ENCODE results near the gene C15orf62. TPM values are rescaled to one million over a fixed set of nuclear protein-coding genes. Genes with fewer than 3 reads are reported as not detected.

Gene C15orf62, protein sequence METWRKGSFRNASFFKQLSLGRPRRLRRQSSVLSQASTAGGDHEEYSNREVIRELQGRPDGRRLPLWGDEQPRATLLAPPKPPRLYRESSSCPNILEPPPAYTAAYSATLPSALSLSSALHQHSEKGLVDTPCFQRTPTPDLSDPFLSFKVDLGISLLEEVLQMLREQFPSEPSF
- 1 to 10 TPM in 1 of 4 donors, under 1 TPM in 2, not detected in 1; 0.88 to 5.1 (median 0.89) TPM for polyA plus RNA-seq
- long read RNA-seq, donor 1 = 0 reads
- long read RNA-seq, donor 2, partial matches to known transcripts = 0 of 1 reads
- long read RNA-seq, donor 2, other reads (novel, unspliced or antisense) = 0 of 1 reads
- long read RNA-seq, donor 3, transcript C15orf62-201 (1 exons, 2,370 nt) = major isoform, 5 of 5 reads
- long read RNA-seq, donor 3, partial matches to known transcripts = 0 of 5 reads
- long read RNA-seq, donor 3, other reads (novel, unspliced or antisense) = 0 of 5 reads
- long read RNA-seq, donor 4 = 0 reads
- long read RNA-seq, donor 5, partial matches to known transcripts = 0 of 3 reads
- long read RNA-seq, donor 5, other reads (novel, unspliced or antisense) = 0 of 3 reads
- long read RNA-seq, donor 6, partial matches to known transcripts = 0 of 4 reads
- long read RNA-seq, donor 6, other reads (novel, unspliced or antisense) = 0 of 4 reads
- long read RNA-seq, donor 7, partial matches to known transcripts = 0 of 1 reads
- long read RNA-seq, donor 7, other reads (novel, unspliced or antisense) = 0 of 1 reads
- long read RNA-seq, donor 8 = 0 reads
- long read RNA-seq, donor 9, partial matches to known transcripts = 0 of 2 reads
- long read RNA-seq, donor 9, other reads (novel, unspliced or antisense) = 0 of 2 reads
- long read RNA-seq, donor 10, transcript C15orf62-201 (1 exons, 2,370 nt) = major isoform, 7 of 7 reads
- long read RNA-seq, donor 10, partial matches to known transcripts = 0 of 7 reads
- long read RNA-seq, donor 10, other reads (novel, unspliced or antisense) = 0 of 7 reads

DNA sequence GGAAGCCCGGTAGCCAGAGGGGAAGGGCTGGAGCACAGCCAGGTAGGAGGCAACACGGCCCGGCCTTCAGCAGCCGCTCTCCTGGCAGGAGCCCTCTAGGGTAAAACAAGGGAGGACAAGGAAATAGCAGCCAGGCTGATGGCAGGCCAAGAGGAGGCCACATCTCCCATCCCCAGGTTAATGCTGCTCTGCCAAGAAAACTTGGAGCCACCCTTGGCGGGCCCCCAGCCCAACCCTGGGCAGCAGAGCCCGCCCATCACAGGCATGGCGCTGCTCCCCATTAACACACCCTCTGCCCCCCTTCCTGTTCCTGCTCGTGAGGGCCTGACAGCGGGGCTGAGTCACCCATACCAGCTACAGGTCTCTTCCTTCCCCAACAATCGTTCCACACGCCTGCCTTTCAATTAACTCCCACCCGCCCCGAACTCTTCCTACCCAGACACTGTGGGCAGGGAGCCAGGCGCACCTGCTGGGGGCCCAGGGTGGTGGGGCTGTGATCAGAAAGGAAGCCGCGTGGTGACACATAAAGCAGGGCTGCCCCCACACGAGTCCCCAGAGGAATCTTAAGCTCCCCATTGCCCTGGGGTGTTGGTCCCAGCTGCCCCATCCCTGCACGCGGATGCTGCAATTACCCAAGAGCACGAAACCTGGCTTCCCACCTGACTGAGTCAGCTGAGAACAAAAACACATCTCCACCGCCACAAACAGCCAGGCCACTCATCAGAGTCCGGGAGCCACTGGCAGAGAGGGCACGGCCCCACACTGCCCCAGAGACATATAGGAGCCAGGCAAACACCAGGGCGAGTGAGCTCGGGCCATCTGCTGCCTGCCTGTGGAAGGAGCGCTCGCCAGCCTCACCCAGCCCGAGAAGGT, at the start of gene C15orf62:
TSS of gene C15orf62 (plus strand) at position 707 of the 873 bp plus-strand sequence. CDS start 516 bp downstream, outside the sequence.
- peak within 1 kb of the TSS in 1 of 3 donors; percentile 29 for H3K4me3 ChIP-seq (ENCODE audit: low read depth in 1 of 3, low read length in 3 of 3)
- peaks cover 0 to 62% (median 2%) of the 10 kb centered on the region in 3 donors for H3K4me1 ChIP-seq (ENCODE audit: control insufficient read depth in 3 of 3, insufficient read depth in 2 of 3, low read depth in 1 of 3, low read length in 2 of 3)
- H3K9me3 ChIP-seq (ENCODE audit: control insufficient read depth in 2 of 2, insufficient read depth in 1 of 2, low read depth in 1 of 2, low read length in 1 of 2) = no peaks in the 10 kb centered on the region
- FAIRE-seq (no peak), DNase-seq (peak; percentile 79 to 91)
- WGBS, 3 donors = 9 to 34% (median 27%) methylated on average over 27 to 28 of the region's 28 CpGs
- no peaks in the 10 kb centered on the region for H3K27me3 ChIP-seq (ENCODE audit: control insufficient read depth in 3 of 3, insufficient read depth in 3 of 3, low read length in 3 of 3)
- H3K27ac ChIP-seq (ENCODE audit: low read depth in 1 of 3, low read length in 2 of 3) = peak within 1 kb of the TSS; percentile 85 to 91 (median 91)
- peaks cover 7 to 84% (median 7%) of the 10 kb centered on the region in 3 donors for H3K36me3 ChIP-seq (ENCODE audit: control insufficient read depth in 3 of 3, insufficient read depth in 2 of 3, low read depth in 1 of 3, low read length in 3 of 3)

DNA sequence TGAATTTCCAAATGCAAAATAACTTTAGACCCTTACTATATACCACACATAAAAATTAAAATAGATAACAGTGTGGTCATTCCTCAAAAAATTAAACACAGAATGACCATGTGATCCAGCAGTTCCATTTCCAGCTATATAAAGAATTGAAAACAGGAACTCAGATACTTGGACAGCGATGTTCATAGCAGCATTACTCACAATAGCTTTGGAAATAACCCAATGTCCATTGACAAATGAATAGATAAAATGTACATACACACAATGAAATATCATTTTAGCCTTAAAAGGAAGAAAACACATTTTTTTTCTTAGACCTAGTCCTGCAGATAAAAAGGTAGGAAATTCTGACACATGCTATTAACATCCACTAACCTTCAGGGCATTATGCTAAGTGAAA, 48.1 kb upstream of the C15orf62 start:
- H3K4me1 ChIP-seq (ENCODE audit: control insufficient read depth in 3 of 3, insufficient read depth in 2 of 3, low read depth in 1 of 3, low read length in 2 of 3) = no peaks in the 10 kb centered on the region
- H3K36me3 ChIP-seq (ENCODE audit: control insufficient read depth in 3 of 3, insufficient read depth in 2 of 3, low read depth in 1 of 3, low read length in 3 of 3) = peaks cover 0 to 10% (median 2%) of the 10 kb centered on the region in 3 donors
- 86 to 100% (median 90%) methylated on average over 1 of the region's 1 CpG for WGBS, 3 donors
- FAIRE-seq (no peak), DNase-seq (no peak)
- no peaks in the 10 kb centered on the region for H3K27me3 ChIP-seq (ENCODE audit: control insufficient read depth in 3 of 3, insufficient read depth in 3 of 3, low read length in 3 of 3)
- H3K9me3 ChIP-seq (ENCODE audit: control insufficient read depth in 2 of 2, insufficient read depth in 1 of 2, low read depth in 1 of 2, low read length in 1 of 2) = no peaks in the 10 kb centered on the region
- no peak overlapping the region for H3K27ac ChIP-seq (ENCODE audit: low read depth in 1 of 3, low read length in 2 of 3)
- H3K4me3 ChIP-seq (ENCODE audit: low read depth in 1 of 3, low read length in 3 of 3) = no peak overlapping the region

DNA sequence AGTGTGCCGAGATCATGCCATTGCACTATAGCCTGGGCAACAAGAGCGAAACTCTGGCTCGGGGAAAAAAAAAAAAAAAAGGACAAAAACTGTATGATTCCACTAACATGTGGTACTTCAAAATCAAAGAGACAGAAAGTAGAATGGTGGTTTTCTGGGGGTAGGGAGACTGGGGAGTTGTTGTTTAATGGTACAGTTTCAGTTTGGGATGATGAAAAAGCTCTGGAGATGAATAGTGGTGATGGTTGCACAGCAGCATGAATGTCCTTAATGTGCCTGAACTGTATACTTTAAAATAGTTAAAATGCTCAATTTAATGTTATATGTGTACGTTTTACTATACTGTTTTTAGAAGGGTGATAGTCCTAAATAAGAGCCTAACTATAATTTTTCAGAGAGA, 47.4 kb upstream of the C15orf62 start:
- DNase-seq (no peak), FAIRE-seq (no peak)
- WGBS, 3 donors = 87 to 94% (median 91%) methylated on average over 4 of the region's 4 CpGs

DNA sequence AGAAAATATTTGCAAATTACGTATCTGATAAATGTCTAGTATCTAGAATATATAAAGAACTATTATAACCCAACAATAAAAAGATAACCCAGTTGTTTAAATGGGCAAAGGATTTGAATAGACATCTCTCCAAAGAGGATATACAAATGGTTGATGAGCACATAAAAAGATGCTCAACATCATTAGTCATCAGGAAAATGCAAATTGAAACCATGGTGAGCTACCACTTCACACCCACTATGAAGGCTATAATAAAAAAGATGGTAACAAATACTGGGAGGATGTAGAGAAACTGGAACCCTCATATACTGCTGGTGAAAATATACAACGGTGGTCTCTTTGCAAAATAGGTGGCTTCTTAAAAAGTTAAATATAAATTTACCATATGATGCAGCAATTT, 46.8 kb upstream of the C15orf62 start:
- no peak overlapping the region for H3K27ac ChIP-seq (ENCODE audit: low read depth in 1 of 3, low read length in 2 of 3)
- H3K4me1 ChIP-seq (ENCODE audit: control insufficient read depth in 3 of 3, insufficient read depth in 2 of 3, low read depth in 1 of 3, low read length in 2 of 3) = no peaks in the 10 kb centered on the region
- DNase-seq (no peak), FAIRE-seq (no peak)
- peaks cover 0 to 15% (median 2%) of the 10 kb centered on the region in 3 donors for H3K36me3 ChIP-seq (ENCODE audit: control insufficient read depth in 3 of 3, insufficient read depth in 2 of 3, low read depth in 1 of 3, low read length in 3 of 3)
- no peaks in the 10 kb centered on the region for H3K9me3 ChIP-seq (ENCODE audit: control insufficient read depth in 2 of 2, insufficient read depth in 1 of 2, low read depth in 1 of 2, low read length in 1 of 2)
- H3K4me3 ChIP-seq (ENCODE audit: low read depth in 1 of 3, low read length in 3 of 3) = no peak overlapping the region
- no peaks in the 10 kb centered on the region for H3K27me3 ChIP-seq (ENCODE audit: control insufficient read depth in 3 of 3, insufficient read depth in 3 of 3, low read length in 3 of 3)
- whole genome bisulfite sequencing, 3 donors = 82 to 89% (median 85%) methylated on average over 2 of the region's 2 CpGs

More for the DNA sequence above, 47.4 kb upstream of the C15orf62 start:
- Histone ChIP-seq H3K4me1 (ENCODE audit: control insufficient read depth in 3 of 3, insufficient read depth in 2 of 3, low read depth in 1 of 3, low read length in 2 of 3) (no peaks in the 10 kb centered on the region), H3K4me3 (ENCODE audit: low read depth in 1 of 3, low read length in 3 of 3) (no peak overlapping the region), H3K27me3 (ENCODE audit: control insufficient read depth in 3 of 3, insufficient read depth in 3 of 3, low read length in 3 of 3) (no peaks in the 10 kb centered on the region), H3K27ac (ENCODE audit: low read depth in 1 of 3, low read length in 2 of 3) (no peak overlapping the region), H3K9me3 (ENCODE audit: control insufficient read depth in 2 of 2, insufficient read depth in 1 of 2, low read depth in 1 of 2, low read length in 1 of 2) (no peaks in the 10 kb centered on the region), H3K36me3 (ENCODE audit: control insufficient read depth in 3 of 3, insufficient read depth in 2 of 3, low read depth in 1 of 3, low read length in 3 of 3) (peaks cover 0 to 12% (median 2%) of the 10 kb centered on the region in 3 donors)

DNA sequence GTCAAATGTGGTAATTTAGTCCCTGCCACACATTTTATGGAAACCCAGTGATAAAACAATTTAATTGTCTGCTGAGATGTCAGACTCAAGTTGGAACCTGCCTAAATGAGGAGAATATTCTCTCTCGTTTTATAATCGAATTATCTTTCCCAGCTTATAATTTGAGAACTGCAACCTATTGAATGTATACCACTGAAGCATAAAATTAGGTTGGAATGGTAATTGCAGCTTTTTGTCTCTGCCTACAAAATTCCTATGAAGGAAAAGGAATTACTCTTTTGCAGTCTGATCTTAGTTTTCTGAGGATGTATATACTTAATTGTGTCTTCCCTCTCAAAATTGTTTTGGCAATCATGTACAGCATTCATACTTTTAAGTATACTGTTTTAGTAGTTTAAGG, 45.9 kb upstream of the C15orf62 start:
- no peak for FAIRE-seq
- DNase-seq = no peak
- Histone ChIP-seq H3K4me3 (ENCODE audit: low read depth in 1 of 3, low read length in 3 of 3) (no peak overlapping the region), H3K36me3 (ENCODE audit: control insufficient read depth in 3 of 3, insufficient read depth in 2 of 3, low read depth in 1 of 3, low read length in 3 of 3) (peaks cover 0 to 15% (median 0%) of the 10 kb centered on the region in 3 donors), H3K27me3 (ENCODE audit: control insufficient read depth in 3 of 3, insufficient read depth in 3 of 3, low read length in 3 of 3) (no peaks in the 10 kb centered on the region), H3K27ac (ENCODE audit: low read depth in 1 of 3, low read length in 2 of 3) (no peak overlapping the region), H3K4me1 (ENCODE audit: control insufficient read depth in 3 of 3, insufficient read depth in 2 of 3, low read depth in 1 of 3, low read length in 2 of 3) (no peaks in the 10 kb centered on the region), H3K9me3 (ENCODE audit: control insufficient read depth in 2 of 2, insufficient read depth in 1 of 2, low read depth in 1 of 2, low read length in 1 of 2) (no peaks in the 10 kb centered on the region)
- WGBS, 3 donors = 83 to 92% (median 84%) methylated on average over 2 of the region's 2 CpGs

DNA sequence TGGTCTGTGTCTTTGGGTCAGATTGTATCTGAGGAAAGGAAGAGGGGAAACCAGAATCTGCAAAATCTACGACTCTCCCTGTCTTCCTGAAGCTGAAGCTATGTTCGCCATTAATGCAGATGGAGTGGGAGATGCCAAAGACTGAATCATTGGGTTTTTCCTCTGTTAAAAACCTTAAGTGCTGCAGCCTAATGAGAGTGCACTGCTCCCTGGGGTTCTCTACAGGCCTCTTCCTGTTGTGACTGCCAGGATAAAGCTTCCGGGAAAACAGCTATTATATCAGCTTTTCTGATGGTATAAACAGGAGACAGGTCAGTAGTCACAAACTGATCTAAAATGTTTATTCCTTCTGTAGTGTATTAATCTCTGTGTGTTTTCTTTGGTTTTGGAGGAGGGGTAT, 38.7 kb upstream of the C15orf62 start:
- H3K27me3 ChIP-seq (ENCODE audit: control insufficient read depth in 3 of 3, insufficient read depth in 3 of 3, low read length in 3 of 3) = no peaks in the 10 kb centered on the region
- no peaks in the 10 kb centered on the region for H3K4me1 ChIP-seq (ENCODE audit: control insufficient read depth in 3 of 3, insufficient read depth in 2 of 3, low read depth in 1 of 3, low read length in 2 of 3)
- WGBS, 3 donors = 79 to 89% (median 80%) methylated on average over 3 of the region's 3 CpGs
- no peak overlapping the region for H3K27ac ChIP-seq (ENCODE audit: low read depth in 1 of 3, low read length in 2 of 3)
- H3K4me3 ChIP-seq (ENCODE audit: low read depth in 1 of 3, low read length in 3 of 3) = no peak overlapping the region
- peaks cover 6 to 45% (median 13%) of the 10 kb centered on the region in 3 donors for H3K36me3 ChIP-seq (ENCODE audit: control insufficient read depth in 3 of 3, insufficient read depth in 2 of 3, low read depth in 1 of 3, low read length in 3 of 3)
- no peaks in the 10 kb centered on the region for H3K9me3 ChIP-seq (ENCODE audit: control insufficient read depth in 2 of 2, insufficient read depth in 1 of 2, low read depth in 1 of 2, low read length in 1 of 2)
- DNase-seq (no peak), FAIRE-seq (no peak)

DNA sequence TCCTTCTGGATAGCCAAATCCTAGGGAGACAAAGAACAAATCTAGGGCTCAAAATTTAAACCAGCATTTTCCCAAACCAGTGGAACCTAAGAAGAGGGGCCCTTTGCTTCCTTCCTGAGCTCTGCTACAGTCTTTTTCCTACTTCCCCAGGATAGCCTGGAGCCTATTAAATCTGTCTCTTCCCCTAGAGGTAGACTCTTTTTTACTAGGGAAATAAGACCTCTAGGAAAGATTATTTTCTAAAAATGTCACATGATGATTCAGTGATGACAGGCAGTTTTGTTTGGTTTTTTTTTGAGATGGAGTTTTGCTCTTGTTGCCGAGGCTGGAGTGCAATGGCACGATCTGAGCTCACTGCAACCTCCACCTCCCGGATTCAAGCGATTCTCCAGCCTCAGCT, 33.2 kb upstream of the C15orf62 start:
- DNase-seq (no peak), FAIRE-seq (no peak)
- no peak overlapping the region for H3K27ac ChIP-seq (ENCODE audit: low read depth in 1 of 3, low read length in 2 of 3)
- H3K36me3 ChIP-seq (ENCODE audit: control insufficient read depth in 3 of 3, insufficient read depth in 2 of 3, low read depth in 1 of 3, low read length in 3 of 3) = peaks cover 28 to 74% (median 36%) of the 10 kb centered on the region in 3 donors
- no peak overlapping the region for H3K4me3 ChIP-seq (ENCODE audit: low read depth in 1 of 3, low read length in 3 of 3)
- H3K27me3 ChIP-seq (ENCODE audit: control insufficient read depth in 3 of 3, insufficient read depth in 3 of 3, low read length in 3 of 3) = no peaks in the 10 kb centered on the region
- H3K9me3 ChIP-seq (ENCODE audit: control insufficient read depth in 2 of 2, insufficient read depth in 1 of 2, low read depth in 1 of 2, low read length in 1 of 2) = no peaks in the 10 kb centered on the region
- H3K4me1 ChIP-seq (ENCODE audit: control insufficient read depth in 3 of 3, insufficient read depth in 2 of 3, low read depth in 1 of 3, low read length in 2 of 3) = no peaks in the 10 kb centered on the region
- WGBS, 3 donors = 91 to 95% (median 94%) methylated on average over 4 of the region's 4 CpGs
